GM19035 (cell line): ENCODE results near the gene TMEM108.

Experiments
- ATAC-seq: cut with Tn5 transposase; IDR thresholded peaks from one replicate; pipeline ENCODE4 v1.9.1; 2021; ENCODE audit not compliant: unreplicated experiment

TMEM108 gene

DNA sequence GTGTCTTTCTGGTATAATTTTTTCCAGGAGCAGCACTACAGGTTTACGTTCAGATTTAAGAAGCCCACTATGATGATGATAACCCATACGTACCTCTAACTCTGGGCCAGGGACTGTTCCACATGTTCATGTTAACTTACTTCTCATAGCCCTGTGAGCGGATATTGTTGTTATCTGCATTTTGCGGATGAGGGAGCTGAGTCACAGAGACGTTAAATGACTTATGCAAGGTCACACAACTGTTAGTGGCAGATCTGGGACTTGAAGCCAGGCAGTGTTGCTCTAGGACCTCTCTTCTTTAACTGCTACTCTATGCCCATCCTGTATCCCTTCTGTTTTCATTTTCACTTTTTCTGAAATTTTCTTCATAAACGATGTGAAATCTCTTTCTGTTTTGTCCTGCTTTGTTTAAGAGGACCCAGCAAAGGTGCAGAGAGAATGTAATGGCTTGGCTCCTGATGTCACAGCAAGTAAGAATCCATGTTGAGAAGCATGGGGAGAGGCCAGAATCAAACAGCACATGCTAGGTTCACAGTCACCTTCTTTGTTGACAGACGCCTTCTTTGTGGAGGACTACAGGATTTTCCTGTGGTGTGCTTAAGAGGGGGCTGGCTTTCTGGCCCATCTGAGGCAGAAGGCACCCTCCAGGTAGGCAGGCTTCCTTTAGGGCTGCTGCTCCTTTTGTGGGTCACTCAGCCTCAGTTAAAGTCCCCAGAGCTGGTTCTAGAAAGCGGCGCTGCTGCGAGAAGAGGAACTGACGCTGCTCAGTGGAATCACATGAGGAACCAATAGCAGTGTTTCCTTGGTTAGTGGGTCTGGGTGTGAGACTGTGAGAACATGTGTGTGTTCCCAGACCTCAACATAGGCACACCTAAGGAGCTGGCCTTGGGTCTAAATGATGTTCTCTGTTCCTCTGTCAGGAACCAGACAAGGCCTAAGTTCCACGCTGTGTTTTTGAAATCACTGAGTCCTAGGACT lies 121.6 kb downstream of the TMEM108 start:
- ATAC-seq: no peak

DNA sequence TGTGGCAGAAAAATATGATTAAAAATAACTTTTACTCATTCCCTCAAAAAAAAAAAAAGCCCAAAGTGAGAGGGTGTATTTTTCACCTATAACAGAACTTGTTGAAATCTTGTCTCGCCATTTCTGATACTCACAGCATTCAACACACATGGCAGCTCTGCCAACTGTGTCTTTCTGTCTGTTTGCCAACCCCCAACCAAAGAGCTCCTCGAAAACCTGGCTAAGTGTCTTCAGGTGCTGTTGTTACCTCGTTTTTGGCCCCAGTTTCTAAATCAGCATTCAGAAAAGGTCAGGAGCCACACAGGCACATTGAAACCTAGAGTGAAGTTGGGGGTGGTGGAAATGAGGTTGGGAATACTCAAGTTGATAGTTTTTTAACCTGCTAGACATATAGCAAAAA lies 123.5 kb downstream of the TMEM108 start:
- ATAC-seq: no peak

DNA sequence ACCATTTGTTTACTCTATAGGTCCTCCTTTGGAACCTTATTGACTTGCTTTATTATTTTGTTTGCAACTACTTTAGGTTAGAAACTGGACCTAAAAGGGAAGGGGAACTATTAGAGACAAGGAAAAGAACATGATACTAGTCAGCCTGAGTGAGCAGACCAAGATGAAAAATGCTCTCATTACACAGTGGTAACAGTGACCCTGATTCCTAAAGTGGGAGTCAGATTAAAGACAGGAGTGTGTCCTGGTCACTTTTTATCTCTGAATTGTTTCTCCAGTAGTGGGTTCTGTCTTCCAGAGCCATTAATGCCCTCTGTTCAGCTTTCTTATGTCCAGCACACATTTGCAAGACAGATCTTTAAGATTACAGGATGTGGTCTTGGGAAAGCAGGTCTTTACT lies 124.1 kb downstream of the TMEM108 start:
- ATAC-seq: no peak

DNA sequence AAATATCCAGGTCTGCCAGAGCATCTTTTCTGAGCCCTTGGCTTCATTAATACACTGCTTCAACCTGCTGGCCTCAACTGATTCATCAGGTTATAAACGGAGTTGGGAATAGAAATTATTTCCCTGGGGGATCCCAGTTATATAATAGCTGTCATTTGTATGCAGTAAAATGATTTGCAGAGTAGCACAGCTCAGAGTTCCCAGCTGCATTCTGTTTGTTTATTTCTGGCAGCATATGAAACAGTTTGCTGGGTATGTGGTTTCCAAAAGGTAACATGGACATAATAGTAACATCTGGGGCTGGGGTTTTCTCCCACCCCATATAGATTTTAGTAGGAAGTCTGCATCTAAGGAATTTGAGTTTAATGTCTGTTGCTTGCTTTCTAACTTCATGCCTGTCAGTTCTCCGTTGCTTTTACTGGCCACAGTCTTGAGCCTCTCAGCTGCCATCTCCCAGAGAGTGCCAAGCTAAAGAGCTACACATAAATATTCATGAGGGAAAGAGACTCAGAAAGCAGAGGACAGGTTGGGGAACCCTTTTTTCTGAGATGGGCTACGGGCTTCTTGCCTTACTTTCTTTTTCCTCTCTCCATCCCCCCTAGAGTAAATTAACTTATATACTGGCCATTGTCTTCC lies 124.6 kb downstream of the TMEM108 start:
- no peak for ATAC-seq

DNA sequence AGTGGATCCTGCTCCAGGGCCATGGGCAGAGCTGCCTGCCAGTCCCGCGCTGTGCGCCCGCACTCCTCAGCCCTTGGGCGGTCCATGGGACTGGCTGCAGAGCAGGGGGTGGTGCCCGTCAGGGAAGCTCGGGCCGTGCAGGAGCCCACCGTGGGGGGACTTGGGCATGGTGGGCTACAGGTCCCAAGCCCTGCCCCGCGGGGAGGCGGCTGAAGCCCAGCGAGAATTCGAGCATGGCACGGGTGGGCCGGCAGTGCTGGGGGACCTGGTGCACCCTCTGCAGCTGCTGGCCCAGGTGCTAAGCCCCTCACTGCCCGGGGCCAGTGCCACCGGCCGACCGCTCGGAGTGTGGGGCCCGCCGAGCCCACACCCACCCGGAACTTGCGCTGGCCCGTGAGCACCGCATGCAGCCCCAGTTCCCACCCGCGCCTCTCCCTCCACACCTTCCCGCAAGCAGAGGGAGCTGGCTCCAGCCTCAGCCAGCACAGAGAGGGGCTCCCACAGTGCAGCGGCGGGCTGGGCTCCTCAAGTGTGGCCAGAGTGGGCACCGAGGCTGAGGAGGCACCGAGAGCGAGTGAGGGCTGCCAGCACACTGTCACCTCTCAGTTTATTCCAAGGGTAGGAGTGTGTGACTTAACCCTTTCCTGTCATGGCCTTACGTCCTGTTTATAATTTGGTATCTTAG lies 129.3 kb downstream of the TMEM108 start:
- no peak for ATAC-seq

DNA sequence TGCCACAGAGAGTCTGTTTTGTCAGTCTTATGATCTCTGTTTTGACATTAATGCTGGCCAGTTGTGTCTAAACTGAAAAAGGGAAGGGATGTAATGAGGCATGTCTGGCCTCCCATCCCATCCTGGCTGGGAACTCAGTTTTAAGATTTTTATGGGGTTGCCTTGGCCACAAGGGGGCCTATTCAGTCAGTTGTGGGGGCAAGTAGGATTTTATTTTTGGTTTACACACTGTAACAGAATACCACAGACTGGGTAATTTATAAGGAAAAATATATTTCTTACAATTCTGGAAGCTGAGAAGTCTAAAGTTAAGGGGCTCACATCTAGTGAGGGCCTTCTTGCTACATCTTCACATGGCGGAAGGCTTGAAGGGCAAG lies 129.8 kb downstream of the TMEM108 start:
- no peak for ATAC-seq

DNA sequence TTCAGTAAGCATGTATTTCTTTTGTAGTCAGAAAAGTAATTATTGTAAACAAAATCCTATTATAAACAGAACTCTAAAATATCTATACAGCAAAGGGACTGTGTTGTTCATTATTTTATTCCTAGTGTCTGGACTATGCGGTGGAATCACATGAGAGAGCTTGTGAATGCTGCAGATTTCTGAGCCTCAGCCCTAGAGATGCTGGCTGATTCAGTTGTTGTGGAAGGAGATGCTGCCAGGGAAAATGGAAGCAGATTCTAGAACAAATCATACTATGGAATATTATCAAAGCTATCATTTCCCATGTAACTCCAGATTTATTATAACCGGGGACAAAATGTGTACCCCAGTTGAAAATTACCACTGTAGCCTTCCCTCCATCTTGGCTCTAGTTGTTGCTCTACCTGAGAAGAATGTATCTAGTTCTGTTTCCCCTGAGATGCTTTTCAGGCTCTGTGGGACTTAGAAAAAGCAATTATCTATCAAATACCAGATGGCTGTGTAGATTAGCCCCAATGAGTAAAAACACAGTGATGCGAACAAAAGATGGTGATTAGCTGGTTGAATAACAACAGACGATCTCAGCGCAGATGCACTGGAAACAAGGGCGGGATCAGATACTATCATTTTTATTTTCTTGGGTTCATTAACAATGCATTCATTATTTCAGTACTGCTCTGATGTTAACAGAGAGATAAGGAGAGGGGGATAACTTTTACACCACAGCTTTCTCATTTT lies 131.3 kb downstream of the TMEM108 start:
- ATAC-seq: no peak

DNA sequence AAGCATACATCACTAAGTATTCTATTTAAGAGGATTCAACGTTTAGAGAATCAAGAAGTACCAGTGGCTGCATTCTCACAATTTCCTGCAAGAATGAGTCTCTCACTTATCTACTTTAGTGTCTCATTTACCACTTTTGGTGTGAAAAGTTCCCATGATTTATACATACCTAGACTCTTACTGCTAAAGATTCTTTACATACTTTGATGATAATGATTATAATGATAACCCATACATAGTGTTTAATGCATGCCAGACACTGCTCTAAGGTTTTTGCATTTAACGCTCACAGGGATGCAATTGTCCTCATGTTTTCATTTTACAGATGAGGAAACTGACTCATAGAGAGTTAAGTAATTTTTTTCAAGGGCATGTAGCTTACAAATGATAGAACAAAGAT lies 133.6 kb downstream of the TMEM108 start:
- ATAC-seq: no peak

DNA sequence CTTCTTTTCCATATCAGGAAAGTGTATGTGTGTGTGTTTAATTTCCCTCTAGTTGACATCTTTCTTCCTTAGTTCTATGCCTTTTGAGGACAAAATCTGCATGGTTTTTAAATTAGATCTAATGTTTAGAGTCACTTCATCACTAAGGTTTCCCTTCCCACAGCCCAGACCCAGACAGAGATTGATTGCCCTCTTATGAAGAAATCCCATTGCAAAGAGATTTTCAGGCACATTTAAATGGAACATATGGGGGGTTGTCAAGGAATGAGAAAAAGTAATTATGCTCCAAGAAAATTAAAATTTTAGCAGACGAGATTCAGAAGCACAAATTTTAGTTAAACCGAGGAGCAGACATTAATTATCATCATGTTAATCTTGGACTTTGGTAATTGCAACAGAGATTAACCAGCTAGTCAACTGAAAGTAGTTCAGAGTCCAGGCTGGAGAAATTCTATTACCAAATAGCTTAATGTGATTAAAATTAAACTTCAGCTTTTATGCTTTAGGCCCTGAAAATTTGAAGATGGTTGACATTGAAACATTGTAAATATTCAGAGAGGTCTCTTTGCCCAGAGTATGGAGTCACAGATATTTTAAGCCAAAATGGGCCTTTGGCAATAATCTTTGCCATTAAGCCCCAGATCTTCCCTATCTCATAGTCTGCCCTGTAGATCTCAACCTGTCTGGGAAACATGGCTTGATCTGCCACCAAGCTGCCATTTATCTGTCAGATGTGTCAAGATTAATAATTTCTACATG lies 143.4 kb downstream of the TMEM108 start:
- no peak for ATAC-seq

DNA sequence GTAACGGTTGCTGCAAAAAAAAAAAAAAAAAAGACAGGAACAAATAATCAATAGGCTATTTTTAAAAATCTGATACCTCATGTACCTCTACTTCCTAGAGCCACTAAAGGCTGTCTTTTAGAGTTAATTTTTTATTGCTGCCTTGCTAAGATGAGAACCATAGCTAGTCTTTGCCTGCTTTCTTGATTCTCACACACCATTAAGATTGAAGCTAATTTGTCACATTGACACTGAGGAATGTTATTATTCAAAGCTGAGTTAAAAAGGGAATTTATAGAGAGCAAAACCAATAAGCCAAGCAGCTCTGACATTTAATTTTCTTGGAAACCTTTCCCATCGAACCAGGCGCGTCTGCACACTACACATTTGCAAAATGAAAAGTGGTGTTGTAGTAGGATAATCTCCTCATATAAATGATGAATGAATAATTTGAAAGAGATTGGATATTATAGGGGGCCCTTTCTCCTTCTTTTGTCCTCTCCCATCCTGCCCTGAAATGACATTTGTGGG lies 149.7 kb downstream of the TMEM108 start:
- no peak for ATAC-seq

DNA sequence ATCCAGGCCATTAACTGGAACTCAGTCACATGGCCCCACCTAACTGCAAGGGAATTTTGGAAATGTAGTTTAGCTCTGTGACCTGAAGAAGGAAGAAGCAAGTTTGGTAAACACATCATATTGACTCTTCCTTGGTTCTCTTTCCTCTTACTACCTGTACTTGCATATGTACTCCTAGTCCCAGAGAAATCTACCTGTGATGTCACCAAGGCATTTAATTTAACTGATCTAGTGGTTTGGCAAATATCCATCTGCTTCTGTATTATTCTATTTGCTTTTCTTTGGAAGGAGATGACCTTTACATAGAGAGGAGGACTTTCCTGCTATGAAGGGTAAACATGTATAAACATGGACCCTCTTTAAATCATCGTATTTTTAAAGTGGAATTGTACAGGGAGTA lies 150.8 kb downstream of the TMEM108 start:
- no peak for ATAC-seq

DNA sequence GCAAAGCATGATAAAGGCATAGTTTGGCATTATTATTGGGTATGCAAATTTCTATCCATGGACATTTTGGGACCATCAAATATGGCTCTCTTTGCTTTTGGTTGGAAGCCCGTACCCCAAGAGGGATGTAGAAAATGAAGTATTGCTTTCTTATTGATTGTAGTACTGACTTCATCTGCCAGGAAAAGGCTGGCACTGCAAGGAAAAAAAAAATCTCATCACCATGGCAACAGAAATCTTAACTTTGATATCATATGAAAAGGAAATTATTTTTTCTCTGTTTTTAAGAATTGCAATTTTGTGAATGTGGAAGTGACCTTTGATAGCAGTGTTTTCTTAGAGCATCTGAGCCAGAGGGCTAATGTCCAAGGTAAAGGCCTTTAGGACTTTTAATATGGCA lies 151.7 kb downstream of the TMEM108 start:
- no peak for ATAC-seq

DNA sequence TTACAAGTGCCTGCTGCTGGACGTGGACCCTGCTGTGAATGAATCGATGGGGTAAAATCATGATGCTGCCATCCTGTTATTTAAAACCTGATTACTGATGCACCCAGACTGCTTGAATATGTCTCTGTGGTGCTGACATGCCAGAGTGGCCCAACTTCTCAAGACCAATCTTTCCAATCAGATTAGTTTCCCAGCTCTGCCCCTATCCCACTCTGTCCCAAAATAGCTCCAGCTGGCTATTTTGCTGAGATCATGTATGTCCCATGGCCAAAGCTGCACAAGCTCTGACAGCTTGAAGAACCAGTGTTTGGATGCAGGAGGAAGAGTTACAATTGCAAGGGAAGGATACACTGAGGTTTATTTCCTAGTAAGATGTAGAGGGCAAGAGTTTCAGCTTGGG lies 153.6 kb downstream of the TMEM108 start:
- no peak for ATAC-seq

DNA sequence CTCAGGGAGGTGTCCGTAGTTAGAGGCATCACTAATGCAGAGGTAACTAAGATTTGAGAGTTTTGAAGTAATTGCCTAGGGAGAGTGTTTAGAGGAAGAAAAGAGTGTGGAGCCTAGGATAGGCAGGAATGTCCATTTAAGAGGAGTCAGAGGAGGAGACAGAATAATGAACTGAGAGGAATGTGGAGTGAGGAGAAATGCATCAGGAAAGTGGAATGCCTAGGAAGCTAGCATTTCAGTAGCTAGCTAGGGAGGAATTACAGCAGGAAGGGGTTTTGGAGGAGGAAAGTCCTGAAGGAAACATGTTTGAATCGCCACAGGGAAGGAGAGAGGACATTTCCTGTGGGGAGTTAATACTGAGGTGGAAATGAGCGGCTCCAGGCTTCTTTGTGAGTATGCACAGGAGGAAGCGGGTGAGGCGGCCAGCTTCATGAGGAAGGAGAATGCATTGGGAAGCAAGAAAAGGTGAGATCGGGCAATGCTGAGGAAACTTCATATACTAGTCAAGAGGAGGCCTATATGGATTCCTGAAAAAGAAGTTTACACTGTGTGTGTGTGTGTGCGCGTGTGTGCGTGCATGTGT lies 154.3 kb downstream of the TMEM108 start:
- ATAC-seq: no peak

DNA sequence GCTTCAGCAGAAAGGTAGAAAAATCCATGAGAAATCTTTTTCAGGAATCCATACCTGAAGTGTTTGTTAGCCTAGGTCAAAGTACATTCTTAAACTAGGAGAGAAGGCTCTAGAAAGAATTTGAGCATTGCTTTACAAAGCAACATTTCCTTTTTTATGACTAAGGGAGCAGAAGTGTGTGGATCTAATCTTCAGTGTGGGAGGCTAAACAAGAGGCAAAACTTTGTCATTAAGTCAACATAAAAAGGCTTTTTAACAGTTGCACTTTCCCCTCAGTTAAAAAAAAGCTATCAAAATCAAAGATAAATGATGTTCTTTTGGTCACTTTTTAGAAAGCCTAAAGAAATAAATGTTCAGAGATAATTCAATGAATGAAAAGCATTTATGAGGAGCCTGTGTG lies 154.8 kb downstream of the TMEM108 start:
- no peak for ATAC-seq

DNA sequence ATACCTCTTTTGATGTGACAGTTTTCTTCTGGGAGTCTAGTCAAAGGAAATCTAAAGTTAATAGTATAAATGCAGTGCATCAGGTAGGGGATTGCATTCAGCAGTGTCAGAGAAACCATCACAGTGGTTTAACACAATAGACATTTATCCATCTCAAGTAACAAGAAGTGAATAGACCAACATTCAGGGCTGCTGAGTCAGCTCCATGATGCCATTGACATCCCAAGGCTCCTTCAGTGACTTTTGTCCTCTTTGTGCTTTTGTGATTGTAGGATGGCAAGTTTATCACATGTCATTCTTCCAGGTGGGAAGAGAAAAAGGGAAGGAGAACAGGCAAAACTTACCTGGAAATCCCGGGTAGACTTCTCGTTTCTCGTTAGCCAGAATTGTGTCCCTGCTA lies 158.3 kb downstream of the TMEM108 start:
- no peak for ATAC-seq

DNA sequence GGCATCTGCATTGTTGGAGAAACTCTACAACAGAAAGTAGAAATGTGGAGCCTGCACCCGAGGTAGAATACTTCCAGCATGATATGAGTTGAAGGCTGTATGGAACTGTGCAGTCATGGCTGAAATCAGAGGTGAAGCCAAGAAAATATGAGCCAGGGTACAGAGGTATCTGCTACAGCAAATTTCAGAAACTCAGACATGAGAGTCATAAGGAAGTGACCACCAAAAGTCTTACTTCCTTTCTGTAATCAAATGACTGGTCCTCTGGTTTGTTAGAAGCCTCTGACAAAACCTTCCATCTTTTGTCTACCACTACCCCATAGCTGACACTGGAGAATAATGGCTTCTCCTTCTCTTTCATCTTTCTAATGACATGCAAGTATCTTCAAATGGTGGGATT lies 159.4 kb downstream of the TMEM108 start:
- ATAC-seq: no peak

DNA sequence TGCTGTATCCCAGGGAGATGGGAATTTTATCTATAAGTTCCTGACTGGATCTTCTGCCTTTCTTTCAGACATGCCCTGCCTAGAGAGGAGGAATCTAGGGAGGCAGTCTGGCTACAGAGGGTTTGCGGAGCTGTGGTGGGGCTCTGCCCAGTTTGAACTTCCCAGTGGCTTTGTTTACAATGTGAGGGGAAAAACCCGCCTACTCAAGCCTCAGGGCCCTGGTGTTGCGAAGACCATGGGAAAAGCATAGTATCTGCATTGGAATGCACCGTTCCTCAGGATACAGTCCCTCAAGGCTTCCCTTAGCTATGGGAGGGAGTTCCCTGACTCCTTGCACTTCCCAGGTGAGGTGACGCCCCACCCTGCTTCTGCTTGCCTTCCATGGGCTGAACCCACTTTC lies 168.7 kb downstream of the TMEM108 start:
- no peak for ATAC-seq

DNA sequence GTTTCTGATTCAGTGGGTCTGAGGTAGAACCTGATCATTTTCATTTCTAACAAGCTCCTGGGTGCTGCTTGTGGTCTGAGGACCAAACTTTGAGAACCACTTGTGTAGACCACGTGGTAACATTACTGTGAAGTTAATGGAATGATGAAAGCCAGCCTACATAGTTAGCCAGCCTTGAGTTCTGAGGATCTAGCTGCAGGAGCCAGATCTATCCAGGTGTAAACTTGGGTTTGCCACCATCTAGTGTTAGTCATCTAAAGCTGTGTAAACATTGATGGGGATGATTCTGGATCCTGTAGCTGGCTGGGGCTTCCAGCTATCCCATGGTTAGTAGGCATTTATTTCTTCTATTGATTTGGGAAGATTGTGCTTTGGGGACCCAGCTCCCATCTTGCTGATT lies 170.0 kb downstream of the TMEM108 start:
- no peak for ATAC-seq
